ENCODE data around the gene PSENEN. TPM values are rescaled to one million over a fixed set of nuclear protein-coding genes. Genes with fewer than 3 reads are reported as not detected.
A peak's percentile ranks its signal among the peaks of the same experiment; 100 is the strongest.

Gene PSENEN
- total RNA-seq, 1 donor from 2014 or later, result 60.0 TPM

- H3K9me3 ChIP-seq, result no peaks in the 10 kb centered on the region
- H3K4me1 ChIP-seq, result peaks cover 17% of the 10 kb centered on the region
- peak in 1 of 2 donors; percentile 1 for ATAC-seq
- no peaks in the 10 kb centered on the region for H3K36me3 ChIP-seq
- no peak for DNase-seq
- intact Hi-C loops (cut with DNase I), result no loop called here
- no peaks in the 10 kb centered on the region for H3K27me3 ChIP-seq (ENCODE audit: low read depth)
- no peak overlapping the region for H3K27ac ChIP-seq
- no peak for TF ChIP-seq CTCF (IDR thresholded peaks at IDR 0.05)
- peak overlapping the region; percentile 92 for H3K4me3 ChIP-seq
Measured at GRCh38 chr19:35775046-35775297, 29.5 kb downstream of the PSENEN start.

- Histone ChIP-seq H3K4me3 (peak within 1 kb of the TSS; percentile 92), H3K4me1 (peaks cover 17% of the 10 kb centered on the region), H3K27me3 (ENCODE audit: low read depth) (no peaks in the 10 kb centered on the region), H3K27ac (peak within 1 kb of the TSS; percentile 11), H3K9me3 (no peaks in the 10 kb centered on the region), H3K36me3 (peaks cover 4% of the 10 kb centered on the region)
- TF ChIP-seq CTCF (IDR thresholded peaks at IDR 0.05), result no peak
- intact Hi-C loops (cut with DNase I), result no loop called here
- peak; percentile 100 for DNase-seq
- peak; percentile 99 for ATAC-seq
Measured at GRCh38 chr19:35775298-35776101, 30.0 kb downstream of the PSENEN start, which contains the start of gene ARHGAP33. TSS of gene ARHGAP33 (plus strand) at chr19:35775564. CDS start at chr19:35775659, 95 bp downstream.

- Histone ChIP-seq H3K36me3 (peaks cover 9% of the 10 kb centered on the region), H3K4me1 (peaks cover 17% of the 10 kb centered on the region), H3K4me3 (peak overlapping the region; percentile 92), H3K27ac (no peak overlapping the region), H3K27me3 (ENCODE audit: low read depth) (no peaks in the 10 kb centered on the region), H3K9me3 (no peaks in the 10 kb centered on the region)
- DNase-seq, result no peak
- no peak for TF ChIP-seq CTCF (IDR thresholded peaks at IDR 0.05)
- intact Hi-C loops (cut with DNase I), result no loop called here
- no peak for ATAC-seq
Measured at GRCh38 chr19:35776102-35776788, 30.8 kb downstream of the PSENEN start.

GRCh38 chr19:35777086-35777841 is 31.8 kb downstream of the PSENEN start:
- H3K27me3 ChIP-seq (ENCODE audit: low read depth), result no peaks in the 10 kb centered on the region
- no peak overlapping the region for H3K27ac ChIP-seq
- DNase-seq (no peak), ATAC-seq (no peak)
- no peak overlapping the region for H3K4me3 ChIP-seq
- H3K4me1 ChIP-seq, result peaks cover 17% of the 10 kb centered on the region
- no peaks in the 10 kb centered on the region for H3K9me3 ChIP-seq
- no peak for TF ChIP-seq CTCF (IDR thresholded peaks at IDR 0.05)
- H3K36me3 ChIP-seq, result peaks cover 13% of the 10 kb centered on the region
- intact Hi-C loops (cut with DNase I), result no loop called here

GRCh38 chr19:35777961-35778360 is 32.5 kb downstream of the PSENEN start:
- no peak overlapping the region for H3K4me3 ChIP-seq
- peaks cover 13% of the 10 kb centered on the region for H3K36me3 ChIP-seq
- no peak overlapping the region for H3K27ac ChIP-seq
- DNase-seq (no peak), ATAC-seq (no peak)
- H3K4me1 ChIP-seq, result peaks cover 17% of the 10 kb centered on the region
- H3K27me3 ChIP-seq (ENCODE audit: low read depth), result no peaks in the 10 kb centered on the region
- no peaks in the 10 kb centered on the region for H3K9me3 ChIP-seq
- TF ChIP-seq CTCF (IDR thresholded peaks at IDR 0.05), result no peak
- intact Hi-C loops (cut with DNase I), result no loop called here
